Gastrocnemius medialis (tissue), 4 donors: ENCODE data around the gene SYNJ1.

Source experiments
- POLR2A ChIP-seq, 2 donors: fragments of 450-650 bp; IDR thresholded peaks; one replicate each; pipeline ENCODE4 v1.6.1; 2017; ENCODE audit warnings: antibody characterized with exemption in 2 of 2, mild to moderate bottlenecking in 2 of 2, moderate library complexity in 2 of 2
- TF ChIP-seq, protein P1 (sequence below), 5 experiments: fragments of 450-650 bp in 3 of 5; fragments of 200-600 bp in 2 of 5; sonication (generic) in 2 of 5; IDR thresholded peaks in 4 of 5; conservative IDR thresholded peaks in 1 of 5; 1 replicate in 4 of 5; 2 replicates in 1 of 5; pipeline ENCODE4 v1.5.1; 2016 to 2019; ENCODE audit warnings: antibody characterized with exemption in 5 of 5, mild to moderate bottlenecking in 3 of 5, moderate library complexity in 3 of 5

GRCh38 chr21:32747396-32747795, 19.6 kb upstream of the SYNJ1 start:
- TF ChIP-seq, protein P1, sequence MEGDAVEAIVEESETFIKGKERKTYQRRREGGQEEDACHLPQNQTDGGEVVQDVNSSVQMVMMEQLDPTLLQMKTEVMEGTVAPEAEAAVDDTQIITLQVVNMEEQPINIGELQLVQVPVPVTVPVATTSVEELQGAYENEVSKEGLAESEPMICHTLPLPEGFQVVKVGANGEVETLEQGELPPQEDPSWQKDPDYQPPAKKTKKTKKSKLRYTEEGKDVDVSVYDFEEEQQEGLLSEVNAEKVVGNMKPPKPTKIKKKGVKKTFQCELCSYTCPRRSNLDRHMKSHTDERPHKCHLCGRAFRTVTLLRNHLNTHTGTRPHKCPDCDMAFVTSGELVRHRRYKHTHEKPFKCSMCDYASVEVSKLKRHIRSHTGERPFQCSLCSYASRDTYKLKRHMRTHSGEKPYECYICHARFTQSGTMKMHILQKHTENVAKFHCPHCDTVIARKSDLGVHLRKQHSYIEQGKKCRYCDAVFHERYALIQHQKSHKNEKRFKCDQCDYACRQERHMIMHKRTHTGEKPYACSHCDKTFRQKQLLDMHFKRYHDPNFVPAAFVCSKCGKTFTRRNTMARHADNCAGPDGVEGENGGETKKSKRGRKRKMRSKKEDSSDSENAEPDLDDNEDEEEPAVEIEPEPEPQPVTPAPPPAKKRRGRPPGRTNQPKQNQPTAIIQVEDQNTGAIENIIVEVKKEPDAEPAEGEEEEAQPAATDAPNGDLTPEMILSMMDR (IDR thresholded peaks at IDR 0.05 in 4 of 5, conservative IDR thresholded peaks at IDR 0.05 in 1 of 5): no peak
- TF ChIP-seq POLR2A (IDR thresholded peaks at IDR 0.05): no peak
